Heart left ventricle (tissue), 13 donors: ENCODE results near the gene SH3BP5.

ENCODE experiments used
- CTCF ChIP-seq, 12 donors: fragments of 200-600 bp; sonication (generic) in 4 of 12; IDR thresholded peaks; one replicate each; pipeline versions ENCODE4 v1.5.0 to v1.8.0; 2018 to 2022; ENCODE audit warnings: antibody characterized with exemption in 12 of 12, mild to moderate bottlenecking in 5 of 12
- POLR2A ChIP-seq, 2 donors: fragments of 450-650 bp; IDR thresholded peaks; one replicate each; pipeline ENCODE4 v1.6.1; 2017; ENCODE audit warnings: antibody characterized with exemption in 2 of 2, mild to moderate bottlenecking in 2 of 2, moderate library complexity in 2 of 2
- donor health status: ischemic (EF 13 %, LVEDD 7.1; RV severe dilation, severe dysfunction).
- donor health status: DM: no; HTN: yes; CAD: no.
- donor health status: DM: no; HTN: no; CAD: no.
- donor health status: ischemic (EF 25% LVEDD 6.9; RV normal size, moderate dysfunction).
- donor health status: ischemic (EF 25% LVEDD 5.7; RV mildly dilated, moderate dysfunction).
- donor health status: ischemic (EF 35%, LVEDD 5.7; RV mildly dilated, moderate dysfunction).
- donor health status: nonischemic (EF 11% LVEDD 7.7; RV severe dilation, severe dysfunction).
- donor health status: DM: yes; HTN: yes; CAD: no.
- donor health status: PGD.
- donor health status: ischemic (EF 29% LVEDD 5.4; RV normal size, mild dysfunction).
- donor health status: nonischemic (EF 23%, LVEDD 6.1; RV moderate dilation, normal function).

GRCh38 chr3:15307580-15307979 is 24.8 kb downstream of the SH3BP5 start:
- no peak for TF ChIP-seq CTCF (IDR thresholded peaks at IDR 0.05)
- TF ChIP-seq POLR2A (IDR thresholded peaks at IDR 0.05) = no peak
